Activated T-cell treated with anti-CD3 and anti-CD28 coated beads, Interleukin-2, amount 50 U/mL, for 4 hours (primary cell): ENCODE data around the gene RNF31. TPM values are rescaled to one million over a fixed set of nuclear protein-coding genes. Genes with fewer than 3 reads are reported as not detected.

Source experiments
- ATAC-seq, 2 donors: fragments of 200-7000 bp; cut with Tn5 transposase; one replicate each; pipeline ENCODE4 v1.10.0; 2021
- DNase-seq: peaks from one replicate; pipeline ENCODE4 v3.0.0-alpha.2; 2020
- H3K27me3 Mint-ChIP-seq: one replicate; pipeline ENCODE4 v1.8.0; 2021; ENCODE audit warnings: low read depth, mixed read lengths
- H3K36me3 Mint-ChIP-seq: one replicate; pipeline ENCODE4 v1.8.0; 2022; ENCODE audit warnings: mixed read lengths; ENCODE audit not compliant: insufficient read depth
- H3K4me1 Mint-ChIP-seq: one replicate; pipeline ENCODE4 v1.8.0; 2021; ENCODE audit warnings: low read depth, mixed read lengths
- H3K4me3 Mint-ChIP-seq: one replicate; pipeline ENCODE4 v1.8.0; 2021; ENCODE audit warnings: mild to moderate bottlenecking, moderate library complexity, mixed read lengths
- H3K9me3 Mint-ChIP-seq: one replicate; pipeline ENCODE4 v1.8.0; 2021; ENCODE audit warnings: mixed read lengths
- total RNA-seq, 3 donors: library from RNA; stranded (reverse); gene quantifications; one replicate each; pipeline ENCODE4 v1.2.1, GENCODE V29; 2021

RNF31 gene
- total RNA-seq, 3 donors from 2014 or later = 99.4 to 108 (median 106) TPM

GRCh38 chr14:24186831-24187538, 39.7 kb downstream of the RNF31 start:
- peak overlapping the region; percentile 94 for H3K4me3 Mint-ChIP-seq
- peaks cover 35% of the 10 kb centered on the region for H3K36me3 Mint-ChIP-seq
- H3K27me3 Mint-ChIP-seq = no peaks in the 10 kb centered on the region
- DNase-seq (no peak), ATAC-seq (no peak)
- H3K4me1 Mint-ChIP-seq = peaks cover 29% of the 10 kb centered on the region
- no peaks in the 10 kb centered on the region for H3K9me3 Mint-ChIP-seq

GRCh38 chr14:24187539-24187915, 40.2 kb downstream of the RNF31 start:
- H3K4me1 Mint-ChIP-seq = peaks cover 34% of the 10 kb centered on the region
- peaks cover 36% of the 10 kb centered on the region for H3K36me3 Mint-ChIP-seq
- H3K4me3 Mint-ChIP-seq = peak overlapping the region; percentile 94
- no peak for ATAC-seq
- no peaks in the 10 kb centered on the region for H3K9me3 Mint-ChIP-seq
- no peaks in the 10 kb centered on the region for H3K27me3 Mint-ChIP-seq
- no peak for DNase-seq

GRCh38 chr14:24188251-24189058, 41.2 kb downstream of the RNF31 start, which contains the start of gene IPO4:
IPO4 (minus strand) TSS chr14:24188816; CDS start chr14:24188787, 29 bp downstream.
- H3K4me3 Mint-ChIP-seq = peak within 1 kb of the TSS; percentile 94
- peak; percentile 94 for DNase-seq
- H3K9me3 Mint-ChIP-seq = no peaks in the 10 kb centered on the region
- ATAC-seq = peak; percentile 93 to 94
- peaks cover 34% of the 10 kb centered on the region for H3K36me3 Mint-ChIP-seq
- peaks cover 40% of the 10 kb centered on the region for H3K4me1 Mint-ChIP-seq
- H3K27me3 Mint-ChIP-seq = no peaks in the 10 kb centered on the region

- no peak for ATAC-seq
- peaks cover 32% of the 10 kb centered on the region for H3K36me3 Mint-ChIP-seq
- peaks cover 42% of the 10 kb centered on the region for H3K4me1 Mint-ChIP-seq
- no peaks in the 10 kb centered on the region for H3K27me3 Mint-ChIP-seq
- no peak for DNase-seq
- peak overlapping the region; percentile 94 for H3K4me3 Mint-ChIP-seq
- no peaks in the 10 kb centered on the region for H3K9me3 Mint-ChIP-seq
Observed at GRCh38 chr14:24189059-24189375, 41.7 kb downstream of the RNF31 start.

GRCh38 chr14:24189460-24189859, 42.2 kb downstream of the RNF31 start:
- no peaks in the 10 kb centered on the region for H3K9me3 Mint-ChIP-seq
- H3K36me3 Mint-ChIP-seq = peaks cover 32% of the 10 kb centered on the region
- no peaks in the 10 kb centered on the region for H3K27me3 Mint-ChIP-seq
- H3K4me3 Mint-ChIP-seq = no peak overlapping the region
- peaks cover 46% of the 10 kb centered on the region for H3K4me1 Mint-ChIP-seq
- ATAC-seq (no peak), DNase-seq (no peak)

GRCh38 chr14:24190416-24190815, 43.1 kb downstream of the RNF31 start:
- Mint-ChIP-seq H3K27me3 (no peaks in the 10 kb centered on the region), H3K36me3 (peaks cover 29% of the 10 kb centered on the region), H3K4me3 (no peak overlapping the region), H3K9me3 (no peaks in the 10 kb centered on the region), H3K4me1 (peaks cover 51% of the 10 kb centered on the region)
- DNase-seq = no peak
- ATAC-seq = no peak

GRCh38 chr14:24192933-24193332, 45.6 kb downstream of the RNF31 start:
- Mint-ChIP-seq H3K4me1 (peaks cover 51% of the 10 kb centered on the region), H3K36me3 (peaks cover 20% of the 10 kb centered on the region), H3K27me3 (no peaks in the 10 kb centered on the region), H3K9me3 (no peaks in the 10 kb centered on the region), H3K4me3 (no peak overlapping the region)
- ATAC-seq = no peak
- DNase-seq = no peak

- DNase-seq (no peak), ATAC-seq (no peak)
- H3K9me3 Mint-ChIP-seq = no peaks in the 10 kb centered on the region
- peak overlapping the region; percentile 97 for H3K4me3 Mint-ChIP-seq
- no peaks in the 10 kb centered on the region for H3K27me3 Mint-ChIP-seq
- peaks cover 24% of the 10 kb centered on the region for H3K36me3 Mint-ChIP-seq
- H3K4me1 Mint-ChIP-seq = peaks cover 50% of the 10 kb centered on the region
Observed at GRCh38 chr14:24194186-24194872, 47.0 kb downstream of the RNF31 start.

- Mint-ChIP-seq H3K9me3 (no peaks in the 10 kb centered on the region), H3K27me3 (no peaks in the 10 kb centered on the region), H3K36me3 (peaks cover 25% of the 10 kb centered on the region), H3K4me1 (peaks cover 48% of the 10 kb centered on the region), H3K4me3 (peak overlapping the region; percentile 97)
- DNase-seq = no peak
- ATAC-seq = no peak
Observed at GRCh38 chr14:24194873-24195185, 47.5 kb downstream of the RNF31 start.

- Mint-ChIP-seq H3K4me1 (peaks cover 45% of the 10 kb centered on the region), H3K9me3 (no peaks in the 10 kb centered on the region), H3K4me3 (peak within 1 kb of the TSS; percentile 97), H3K36me3 (peaks cover 24% of the 10 kb centered on the region), H3K27me3 (no peaks in the 10 kb centered on the region)
- DNase-seq (peak; percentile 83), ATAC-seq (peak; percentile 94 to 96)
Observed at GRCh38 chr14:24195186-24196070, 48.1 kb downstream of the RNF31 start, which contains the start of gene TM9SF1. TM9SF1 (minus strand) TSS chr14:24195441; CDS start chr14:24195019, 422 bp downstream.

GRCh38 chr14:24196071-24197055, 49.1 kb downstream of the RNF31 start:
- H3K4me3 Mint-ChIP-seq = peak overlapping the region; percentile 97
- no peaks in the 10 kb centered on the region for H3K27me3 Mint-ChIP-seq
- ATAC-seq (peak; percentile 6 to 9), DNase-seq (no peak)
- no peaks in the 10 kb centered on the region for H3K9me3 Mint-ChIP-seq
- H3K4me1 Mint-ChIP-seq = peaks cover 45% of the 10 kb centered on the region
- H3K36me3 Mint-ChIP-seq = peaks cover 26% of the 10 kb centered on the region

- H3K27me3 Mint-ChIP-seq = no peaks in the 10 kb centered on the region
- ATAC-seq (no peak), DNase-seq (no peak)
- peaks cover 28% of the 10 kb centered on the region for H3K36me3 Mint-ChIP-seq
- H3K9me3 Mint-ChIP-seq = no peaks in the 10 kb centered on the region
- H3K4me1 Mint-ChIP-seq = peaks cover 43% of the 10 kb centered on the region
- H3K4me3 Mint-ChIP-seq = peak overlapping the region; percentile 97
Observed at GRCh38 chr14:24197056-24197450, 49.8 kb downstream of the RNF31 start.
